SU-DHL-6 (cell line): ENCODE results near the gene ZMYND11.

Experiments
- H2AFZ ChIP-seq: fragments of 200-600 bp; sonication (generic); 2 replicates; pipeline ENCODE4 v1.6.1; 2014; ENCODE audit warnings: low read depth, mild to moderate bottlenecking, moderate library complexity, mixed read lengths, antibody characterized with exemption, low read length; ENCODE audit not compliant: severe bottlenecking
- H3F3A ChIP-seq: fragments of 200-600 bp; shearing (Covaris generic); 2 replicates; pipeline ENCODE4 v1.6.0; 2016; ENCODE audit warnings: antibody characterized with exemption, mild to moderate bottlenecking; ENCODE audit not compliant: insufficient read depth
- H3K27ac ChIP-seq: fragments of 200-600 bp; sonication (generic); 2 replicates; pipeline ENCODE4 v1.5.1; 2016; ENCODE audit warnings: low read depth, mild to moderate bottlenecking, low read length, moderate library complexity, mixed read lengths
- H3K27me3 ChIP-seq: fragments of 200-600 bp; sonication (generic), shearing (Covaris generic); 2 replicates; pipeline ENCODE4 v1.6.0; 2014; ENCODE audit warnings: mild to moderate bottlenecking, low read length
- H3K36me3 ChIP-seq: fragments of 200-600 bp; sonication (generic); 2 replicates; pipeline ENCODE4 v1.6.1; 2014; ENCODE audit warnings: mild to moderate bottlenecking, low read length, mixed read lengths
- H3K4me2 ChIP-seq: fragments of 300-600, 200-600 bp; shearing (Covaris generic), sonication (generic); 2 replicates; pipeline ENCODE4 v1.6.0; 2014; ENCODE audit warnings: low read length, low read depth, mild to moderate bottlenecking; ENCODE audit not compliant: poor library complexity, severe bottlenecking
- H3K4me3 ChIP-seq: fragments of 200-600 bp; sonication (generic); 2 replicates; pipeline ENCODE4 v1.5.1; 2014; ENCODE audit warnings: antibody characterized with exemption, low read length, mild to moderate bottlenecking, mixed read lengths; ENCODE audit not compliant: insufficient read depth, poor library complexity, severe bottlenecking
- H3K79me2 ChIP-seq: fragments of 200-600 bp; sonication (generic); 2 replicates; pipeline ENCODE4 v1.6.1; 2014; ENCODE audit warnings: mild to moderate bottlenecking, low read length, moderate library complexity; ENCODE audit not compliant: insufficient read depth
- H3K9ac ChIP-seq: fragments of 200-600 bp; sonication (generic); 2 replicates; pipeline ENCODE4 v1.7.0; 2014; ENCODE audit warnings: mild to moderate bottlenecking, low read length
- H3K9me2 ChIP-seq: fragments of 200-600 bp; sonication (generic); replicated peaks from 2 replicates; pipeline ENCODE4 v1.6.1; 2014; ENCODE audit warnings: low read length; ENCODE audit not compliant: insufficient read depth
- H3K9me3 ChIP-seq: fragments of 200-600 bp; sonication (generic); 2 replicates; pipeline ENCODE4 v1.6.1; 2014; ENCODE audit warnings: low read length, mixed read lengths; ENCODE audit not compliant: insufficient read depth
- H4K20me1 ChIP-seq: fragments of 200-600 bp; sonication (generic); 2 replicates; pipeline ENCODE4 v1.6.1; 2014; ENCODE audit warnings: low read depth, mild to moderate bottlenecking, antibody characterized with exemption, low read length, moderate library complexity, mixed read lengths
- EZH2phosphoT487 ChIP-seq: fragments of 200-600 bp; sonication (generic), shearing (Covaris generic); conservative IDR thresholded peaks from 2 replicates; pipeline ENCODE4 v1.6.1; 2018; ENCODE audit warnings: mild to moderate bottlenecking, antibody characterized with exemption, low read length, moderate library complexity, mixed read lengths
- TF ChIP-seq, protein P1 (sequence below): fragments of 200-600 bp; sonication (generic); IDR thresholded peaks from one replicate; pipeline ENCODE4 v1.5.1; 2017; ENCODE audit warnings: antibody characterized with exemption, mild to moderate bottlenecking, low read length, moderate library complexity; ENCODE audit not compliant: insufficient read depth, poor library complexity, severe bottlenecking

Gene ZMYND11

DNA sequence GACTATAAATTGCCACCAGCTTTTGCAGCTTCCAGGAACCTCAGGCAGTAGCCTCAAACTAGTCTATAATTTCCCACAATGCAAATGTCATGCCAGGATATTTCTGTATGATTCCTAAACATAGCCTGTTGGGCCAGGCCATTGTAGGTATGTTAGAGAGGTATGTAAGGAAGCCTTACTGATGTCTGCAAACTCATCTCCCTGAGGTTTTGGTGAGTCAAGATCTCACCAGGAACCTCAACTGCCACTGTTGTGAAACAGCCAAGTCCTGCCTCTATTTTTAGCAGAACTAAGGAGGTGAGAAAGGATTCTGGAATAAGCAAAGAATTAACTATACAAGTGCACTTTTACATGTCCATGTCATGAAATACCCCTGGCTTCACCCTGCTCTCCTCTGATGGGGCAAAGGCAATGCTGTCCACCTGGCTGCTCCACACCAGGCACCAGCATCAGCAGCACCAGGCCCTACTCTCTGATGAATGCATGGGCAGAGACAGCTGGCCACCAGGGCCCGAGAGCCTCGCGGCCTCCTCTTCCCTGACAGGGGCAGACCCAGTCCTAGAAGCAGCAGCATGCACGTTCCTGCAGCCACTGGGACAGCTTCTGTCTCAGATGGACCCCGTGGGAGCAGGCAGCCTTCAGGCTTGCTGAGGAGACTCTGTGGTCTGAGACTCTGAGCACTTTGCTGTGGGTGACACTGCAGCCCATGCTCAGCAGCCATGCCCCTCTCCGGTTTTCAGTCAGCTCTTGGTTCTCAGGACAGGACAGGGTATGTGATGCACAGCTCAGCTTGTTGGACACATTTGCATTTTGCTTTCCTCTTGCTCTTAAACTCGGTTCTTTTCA, 147.3 kb downstream of the ZMYND11 start:
- Histone ChIP-seq H3K9me2 (no peaks in the 10 kb centered on the region), H3K36me3 (no peaks in the 10 kb centered on the region), H3K27me3 (no peaks in the 10 kb centered on the region), H3K4me2 (no peak overlapping the region), H3K4me3 (no peak overlapping the region), H3F3A (no peaks in the 10 kb centered on the region), H3K9me3 (no peaks in the 10 kb centered on the region), H3K27ac (no peak overlapping the region), H4K20me1 (no peaks in the 10 kb centered on the region), H3K79me2 (no peaks in the 10 kb centered on the region), H3K9ac (no peak overlapping the region), H2AFZ (no peak overlapping the region)
- no peak for TF ChIP-seq EZH2phosphoT487
- TF ChIP-seq, protein P1, sequence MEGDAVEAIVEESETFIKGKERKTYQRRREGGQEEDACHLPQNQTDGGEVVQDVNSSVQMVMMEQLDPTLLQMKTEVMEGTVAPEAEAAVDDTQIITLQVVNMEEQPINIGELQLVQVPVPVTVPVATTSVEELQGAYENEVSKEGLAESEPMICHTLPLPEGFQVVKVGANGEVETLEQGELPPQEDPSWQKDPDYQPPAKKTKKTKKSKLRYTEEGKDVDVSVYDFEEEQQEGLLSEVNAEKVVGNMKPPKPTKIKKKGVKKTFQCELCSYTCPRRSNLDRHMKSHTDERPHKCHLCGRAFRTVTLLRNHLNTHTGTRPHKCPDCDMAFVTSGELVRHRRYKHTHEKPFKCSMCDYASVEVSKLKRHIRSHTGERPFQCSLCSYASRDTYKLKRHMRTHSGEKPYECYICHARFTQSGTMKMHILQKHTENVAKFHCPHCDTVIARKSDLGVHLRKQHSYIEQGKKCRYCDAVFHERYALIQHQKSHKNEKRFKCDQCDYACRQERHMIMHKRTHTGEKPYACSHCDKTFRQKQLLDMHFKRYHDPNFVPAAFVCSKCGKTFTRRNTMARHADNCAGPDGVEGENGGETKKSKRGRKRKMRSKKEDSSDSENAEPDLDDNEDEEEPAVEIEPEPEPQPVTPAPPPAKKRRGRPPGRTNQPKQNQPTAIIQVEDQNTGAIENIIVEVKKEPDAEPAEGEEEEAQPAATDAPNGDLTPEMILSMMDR, result no peak

DNA sequence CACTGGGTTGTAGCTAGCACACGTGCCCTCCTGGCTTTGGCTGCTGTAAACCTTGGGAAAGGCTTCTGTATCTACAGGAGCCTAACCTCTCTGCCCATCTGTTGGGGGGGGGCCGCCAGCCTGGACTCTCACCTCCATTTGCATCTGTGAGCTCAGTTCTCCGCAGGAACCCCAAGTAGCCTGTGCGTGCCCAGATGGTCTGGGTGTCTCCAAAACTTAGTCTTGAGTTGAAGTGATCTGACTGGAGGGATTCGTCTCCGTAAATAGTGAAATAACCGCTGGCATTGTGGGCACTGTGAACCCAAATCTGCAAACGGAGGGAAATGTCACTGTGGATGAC, 147.9 kb downstream of the ZMYND11 start:
- no peak overlapping the region for H2AFZ ChIP-seq
- no peak overlapping the region for H3K4me3 ChIP-seq
- 0 out of 2 replicates have a peak, but pooled peaks cover 5% of the 10 kb centered on the region for H3K36me3 ChIP-seq
- no peak overlapping the region for H3K9ac ChIP-seq
- H3F3A ChIP-seq, result no peaks in the 10 kb centered on the region
- TF ChIP-seq, protein P1, result no peak
- no peak for TF ChIP-seq EZH2phosphoT487
- no peaks in the 10 kb centered on the region for H3K79me2 ChIP-seq
- no peaks in the 10 kb centered on the region for H4K20me1 ChIP-seq
- H3K4me2 ChIP-seq, result no peak overlapping the region
- H3K27me3 ChIP-seq, result no peaks in the 10 kb centered on the region
- no peak overlapping the region for H3K27ac ChIP-seq
- H3K9me2 ChIP-seq, result no peaks in the 10 kb centered on the region
- H3K9me3 ChIP-seq, result no peaks in the 10 kb centered on the region

DNA sequence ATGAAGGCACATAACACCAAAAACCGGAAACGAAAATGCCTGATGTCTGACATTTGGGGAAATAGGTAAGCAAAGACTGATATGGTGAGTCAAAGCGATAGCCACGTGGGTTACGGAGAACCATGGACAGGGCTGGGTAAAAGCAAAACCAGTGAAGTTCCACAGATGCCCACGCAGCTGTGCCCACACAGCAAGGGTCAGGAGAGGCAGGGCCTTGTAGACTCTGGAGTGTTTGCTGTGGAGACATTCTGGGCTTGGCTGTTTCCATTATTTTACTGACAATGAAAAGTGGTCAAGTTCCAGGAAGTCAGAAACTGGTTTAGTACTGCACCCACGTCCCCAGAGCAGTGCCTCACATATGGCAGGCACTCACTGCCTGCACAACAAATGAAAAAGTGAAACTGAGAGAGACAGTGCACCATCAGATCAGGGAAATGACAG, 148.7 kb downstream of the ZMYND11 start:
- Histone ChIP-seq H3K79me2 (no peaks in the 10 kb centered on the region), H3K36me3 (0 out of 2 replicates have a peak, but pooled peaks cover 7% of the 10 kb centered on the region), H4K20me1 (no peaks in the 10 kb centered on the region), H3K9me2 (no peaks in the 10 kb centered on the region), H3K27me3 (no peaks in the 10 kb centered on the region), H3F3A (peaks cover 6% of the 10 kb centered on the region; the same call in 1 of the 2 replicates), H3K9ac (no peak overlapping the region), H2AFZ (no peak overlapping the region), H3K4me3 (no peak overlapping the region), H3K9me3 (no peaks in the 10 kb centered on the region), H3K4me2 (no peak overlapping the region), H3K27ac (no peak overlapping the region)
- no peak for TF ChIP-seq EZH2phosphoT487
- TF ChIP-seq, protein P1, result no peak
